Astrocyte (in vitro differentiated cells and primary cell): ENCODE measurements around the gene L1TD1.

ENCODE experiments used
- EZH2 ChIP-seq: IDR thresholded peaks from 2 replicates; pipeline ENCODE4 v1.6.1; 2012; ENCODE audit warnings: mild to moderate bottlenecking, low read length, inconsistent platforms; ENCODE audit not compliant: insufficient read depth
- TF ChIP-seq, protein P1 (sequence below): IDR thresholded peaks from 2 replicates; pipeline ENCODE4 v1.5.1; 2011; ENCODE audit warnings: low read depth, mild to moderate bottlenecking, inconsistent platforms, low read length, moderate library complexity; ENCODE audit not compliant: insufficient read depth

DNA sequence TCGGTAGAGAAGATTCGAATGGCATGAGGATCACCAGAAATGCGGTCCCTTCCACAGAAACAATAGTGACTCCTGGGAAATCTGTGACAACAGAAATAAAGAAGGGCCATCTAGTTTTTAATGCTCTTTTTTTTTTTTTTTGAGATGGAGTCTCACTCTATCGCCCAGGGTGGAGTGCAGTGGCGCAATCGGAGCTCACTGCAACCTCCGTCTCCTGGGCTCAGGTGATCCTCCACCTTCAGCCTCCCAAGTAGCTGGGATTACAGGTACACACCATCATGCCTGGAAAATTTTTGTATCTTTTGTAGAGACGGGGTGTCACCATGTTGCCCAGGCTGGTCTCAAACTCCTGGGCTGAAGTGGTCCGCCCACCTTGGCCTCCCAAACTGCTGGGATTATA, 43.9 kb downstream of the L1TD1 start:
- TF ChIP-seq, protein P1, sequence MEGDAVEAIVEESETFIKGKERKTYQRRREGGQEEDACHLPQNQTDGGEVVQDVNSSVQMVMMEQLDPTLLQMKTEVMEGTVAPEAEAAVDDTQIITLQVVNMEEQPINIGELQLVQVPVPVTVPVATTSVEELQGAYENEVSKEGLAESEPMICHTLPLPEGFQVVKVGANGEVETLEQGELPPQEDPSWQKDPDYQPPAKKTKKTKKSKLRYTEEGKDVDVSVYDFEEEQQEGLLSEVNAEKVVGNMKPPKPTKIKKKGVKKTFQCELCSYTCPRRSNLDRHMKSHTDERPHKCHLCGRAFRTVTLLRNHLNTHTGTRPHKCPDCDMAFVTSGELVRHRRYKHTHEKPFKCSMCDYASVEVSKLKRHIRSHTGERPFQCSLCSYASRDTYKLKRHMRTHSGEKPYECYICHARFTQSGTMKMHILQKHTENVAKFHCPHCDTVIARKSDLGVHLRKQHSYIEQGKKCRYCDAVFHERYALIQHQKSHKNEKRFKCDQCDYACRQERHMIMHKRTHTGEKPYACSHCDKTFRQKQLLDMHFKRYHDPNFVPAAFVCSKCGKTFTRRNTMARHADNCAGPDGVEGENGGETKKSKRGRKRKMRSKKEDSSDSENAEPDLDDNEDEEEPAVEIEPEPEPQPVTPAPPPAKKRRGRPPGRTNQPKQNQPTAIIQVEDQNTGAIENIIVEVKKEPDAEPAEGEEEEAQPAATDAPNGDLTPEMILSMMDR, result no peak
- TF ChIP-seq EZH2, result no peak
